ENCODE results near the gene RSL1D1. TPM values are rescaled to one million over a fixed set of nuclear protein-coding genes. Genes with fewer than 3 reads are reported as not detected.

Gene RSL1D1
- total and polyA plus RNA-seq, 2 of the 8 experiments (the other 6 are each of a cell fraction or from before 2014, with no cell fraction given) = 41.3 to 292 TPM

GRCh38 chr16:11819798-11820197 lies 31.5 kb downstream of the RSL1D1 start:
- Histone ChIP-seq H2AK5ac (ENCODE audit: low read depth, low read length) (no peak overlapping the region), H3K4ac (replicated peaks; ENCODE audit: insufficient read length, low read depth, low read length) (no peak overlapping the region), H4K8ac (ENCODE audit: extremely low read depth, insufficient read depth, low read length) (no peak overlapping the region), H2AFZ (ENCODE audit: low read length) (no peak overlapping the region), H3K56ac (replicated peaks; ENCODE audit: insufficient read length, low read depth, low read length) (no peak overlapping the region), H3K4me1 (replicated peaks in 1 of 4; ENCODE audit: control insufficient read depth in 3 of 4, insufficient read depth in 4 of 4, low read length in 3 of 4) (no peaks in the 10 kb centered on the region), H3K4me3 (ENCODE audit: extremely low read depth in 1 of 4, insufficient read depth in 2 of 4, low read depth in 3 of 4, low read length in 4 of 4) (no peak overlapping the region), H3K27me3 (replicated peaks in 1 of 4; ENCODE audit: control insufficient read depth in 3 of 4, extremely low read depth in 1 of 4, insufficient read depth in 3 of 4, low read length in 3 of 4) (no peaks in the 10 kb centered on the region), H3K23ac (ENCODE audit: insufficient read length) (no peak overlapping the region), H2BK12ac (ENCODE audit: low read depth, low read length) (no peak overlapping the region), H4K20me1 (replicated peaks in 1 of 2; ENCODE audit: control insufficient read depth in 1 of 2, insufficient read depth in 2 of 2, low read length in 2 of 2) (no peaks in the 10 kb centered on the region), H4K5ac (ENCODE audit: insufficient read length, low read depth, low read length) (no peak overlapping the region), H3K9me3 (ENCODE audit: insufficient read depth in 2 of 2, low read depth in 1 of 2, low read length in 1 of 2) (no peaks in the 10 kb centered on the region), H2BK120ac (replicated peaks; ENCODE audit: low read depth, low read length) (no peak overlapping the region), H3K23me2 (ENCODE audit: low read depth, low read length) (no peaks in the 10 kb centered on the region; the same call in 1 of the 2 replicates), H3K27ac (ENCODE audit: low read depth, low read length) (no peak overlapping the region), H3K79me2 (ENCODE audit: control insufficient read depth in 1 of 2, insufficient read depth in 2 of 2, low read length in 2 of 2) (no peaks in the 10 kb centered on the region), H3K36me3 (ENCODE audit: control insufficient read depth in 2 of 4, insufficient read depth in 4 of 4, low read length in 3 of 4) (no peaks in the 10 kb centered on the region), H2BK5ac (ENCODE audit: low read depth, low read length) (no peak overlapping the region), H2BK15ac (ENCODE audit: low read length) (no peak overlapping the region), H3K4me2 (ENCODE audit: insufficient read depth in 1 of 2, low read depth in 2 of 2, low read length in 2 of 2) (no peak overlapping the region), H3K79me1 (ENCODE audit: low read depth, low read length) (no peaks in the 10 kb centered on the region), H3K18ac (ENCODE audit: extremely low read depth, low read length) (no peak overlapping the region), H2BK20ac (ENCODE audit: low read length) (no peak overlapping the region), H3K14ac (ENCODE audit: insufficient read length) (no peak overlapping the region), H4K91ac (replicated peaks; ENCODE audit: insufficient read length, low read length) (no peak overlapping the region), H3K9ac (replicated peaks in 1 of 4; ENCODE audit: extremely low read depth in 1 of 4, low read depth in 3 of 4, low read length in 3 of 4) (no peak overlapping the region)
- FAIRE-seq (no peak), DNase-seq (ENCODE audit: low read depth in 1 of 2, low spot score in 2 of 2) (no peak)
- WGBS, 2 experiments (ENCODE audit: extremely low coverage in 1 of 2, insufficient coverage in 1 of 2, insufficient read length in 1 of 2, insufficient replicate concordance in 2 of 2, low coverage in 1 of 2, low lambda C conversion rate in 2 of 2, missing lambda C conversion rate in 1 of 2) = 92% methylated on average over 10 of the region's 10 CpGs; no CpG with 5 or more reads in 1 of the 2 experiments
- CTCF ChIA-PET (ENCODE audit: partially characterized antibody) = interaction anchor here (0.9 kb wide), 1 partner anchor 410 kb away, joined by 3 read pairs; no protein-coding TSS in a partner anchor
- no peak for TF ChIP-seq CREB1 (IDR thresholded peaks at IDR 0.05)
- TF ChIP-seq ZNF274 (IDR thresholded peaks at IDR 0.05; ENCODE audit: borderline replicate concordance, extremely low read depth, low read length) = no peak
- no peak for TF ChIP-seq HDAC6 (IDR thresholded peaks at IDR 0.05; ENCODE audit: low read depth, low read length)
- POLR2A ChIA-PET (ENCODE audit: partially characterized antibody) = no interaction called here

All from H1 (cell line).